ENCODE results near the gene VCAM1. TPM values are rescaled to one million over a fixed set of nuclear protein-coding genes. Genes with fewer than 3 reads are reported as not detected.
A peak's percentile ranks its signal among the peaks of the same experiment; 100 is the strongest.

The VCAM1 gene
- total RNA-seq, 1 donor = 382 TPM

GRCh38 chr1:100734676-100735075 lies 15.1 kb downstream of the VCAM1 start:
- Histone ChIP-seq H3K27ac (ENCODE audit: low read depth, low read length) (peak overlapping the region; percentile 78), H3K4me2 (ENCODE audit: insufficient read depth, low read length) (no peak overlapping the region)
- no peak for DNase-seq (ENCODE audit: insufficient read length, low spot score, missing footprints)

GRCh38 chr1:100735244-100735643 lies 15.7 kb downstream of the VCAM1 start:
- Histone ChIP-seq H3K4me2 (ENCODE audit: insufficient read depth, low read length) (no peak overlapping the region), H3K4me1 (ENCODE audit: insufficient read depth, low read length) (peaks cover 36% of the 10 kb centered on the region), H3K36me3 (ENCODE audit: insufficient read depth, low read length) (peaks cover 72% of the 10 kb centered on the region), H3K4me3 (ENCODE audit: insufficient read depth, low read length) (no peak overlapping the region), H4K20me1 (ENCODE audit: insufficient read depth, low read length) (no peaks in the 10 kb centered on the region), H2AFZ (ENCODE audit: low read length) (no peak overlapping the region), H3K27me3 (ENCODE audit: insufficient read depth, low read length) (no peaks in the 10 kb centered on the region), H3K27ac (ENCODE audit: low read depth, low read length) (peak overlapping the region; percentile 78), H3K9me3 (ENCODE audit: low read depth, low read length) (no peaks in the 10 kb centered on the region), H3K79me2 (ENCODE audit: insufficient read depth, low read length) (no peaks in the 10 kb centered on the region)
- DNase-seq (ENCODE audit: insufficient read length, low spot score, missing footprints) = no peak
- no peak for TF ChIP-seq CTCF (IDR thresholded peaks at IDR 0.05; ENCODE audit: extremely low read depth, low read depth, low read length)

More at GRCh38 chr1:100734676-100735075, 15.1 kb downstream of the VCAM1 start:
- peaks cover 42% of the 10 kb centered on the region for H3K4me1 ChIP-seq (ENCODE audit: insufficient read depth, low read length)
- no peaks in the 10 kb centered on the region for H4K20me1 ChIP-seq (ENCODE audit: insufficient read depth, low read length)
- H2AFZ ChIP-seq (ENCODE audit: low read length) = no peak overlapping the region
- peaks cover 74% of the 10 kb centered on the region for H3K36me3 ChIP-seq (ENCODE audit: insufficient read depth, low read length)
- no peaks in the 10 kb centered on the region for H3K79me2 ChIP-seq (ENCODE audit: insufficient read depth, low read length)
- no peak overlapping the region for H3K4me3 ChIP-seq (ENCODE audit: insufficient read depth, low read length)
- H3K27me3 ChIP-seq (ENCODE audit: insufficient read depth, low read length) = no peaks in the 10 kb centered on the region
- TF ChIP-seq CTCF (IDR thresholded peaks at IDR 0.05; ENCODE audit: extremely low read depth, low read depth, low read length) = no peak
- no peaks in the 10 kb centered on the region for H3K9me3 ChIP-seq (ENCODE audit: low read depth, low read length)

- no peak for DNase-seq (ENCODE audit: insufficient read length, low spot score, missing footprints)
- Histone ChIP-seq H4K20me1 (ENCODE audit: insufficient read depth, low read length) (no peaks in the 10 kb centered on the region), H2AFZ (ENCODE audit: low read length) (no peak overlapping the region), H3K79me2 (ENCODE audit: insufficient read depth, low read length) (no peaks in the 10 kb centered on the region), H3K4me2 (ENCODE audit: insufficient read depth, low read length) (peak overlapping the region; percentile 9), H3K9me3 (ENCODE audit: low read depth, low read length) (no peaks in the 10 kb centered on the region), H3K27ac (ENCODE audit: low read depth, low read length) (peak overlapping the region; percentile 78), H3K36me3 (ENCODE audit: insufficient read depth, low read length) (peaks cover 63% of the 10 kb centered on the region), H3K4me1 (ENCODE audit: insufficient read depth, low read length) (peaks cover 33% of the 10 kb centered on the region), H3K27me3 (ENCODE audit: insufficient read depth, low read length) (no peaks in the 10 kb centered on the region), H3K4me3 (ENCODE audit: insufficient read depth, low read length) (no peak overlapping the region)
- no peak for TF ChIP-seq CTCF (IDR thresholded peaks at IDR 0.05; ENCODE audit: extremely low read depth, low read depth, low read length)
Measured at GRCh38 chr1:100736324-100736723, 16.8 kb downstream of the VCAM1 start.

- no peak overlapping the region for H2AFZ ChIP-seq (ENCODE audit: low read length)
- peak overlapping the region; percentile 9 for H3K4me2 ChIP-seq (ENCODE audit: insufficient read depth, low read length)
- H4K20me1 ChIP-seq (ENCODE audit: insufficient read depth, low read length) = no peaks in the 10 kb centered on the region
- H3K9me3 ChIP-seq (ENCODE audit: low read depth, low read length) = no peaks in the 10 kb centered on the region
- TF ChIP-seq CTCF (IDR thresholded peaks at IDR 0.05; ENCODE audit: extremely low read depth, low read depth, low read length) = no peak
- peak overlapping the region; percentile 78 for H3K27ac ChIP-seq (ENCODE audit: low read depth, low read length)
- H3K27me3 ChIP-seq (ENCODE audit: insufficient read depth, low read length) = no peaks in the 10 kb centered on the region
- DNase-seq (ENCODE audit: insufficient read length, low spot score, missing footprints) = peak; percentile 53
- H3K4me3 ChIP-seq (ENCODE audit: insufficient read depth, low read length) = no peak overlapping the region
- peaks cover 59% of the 10 kb centered on the region for H3K36me3 ChIP-seq (ENCODE audit: insufficient read depth, low read length)
- H3K4me1 ChIP-seq (ENCODE audit: insufficient read depth, low read length) = peaks cover 33% of the 10 kb centered on the region
- no peaks in the 10 kb centered on the region for H3K79me2 ChIP-seq (ENCODE audit: insufficient read depth, low read length)
Measured at GRCh38 chr1:100736746-100737145, 17.2 kb downstream of the VCAM1 start.
